ENCODE data around the gene RPA1.
"Not testable (repeated sequence)": the region's sequence is repeated elsewhere in the genome, so short reads cannot be mapped to it uniquely, and the experiment has no call there.

Gene RPA1

DNA sequence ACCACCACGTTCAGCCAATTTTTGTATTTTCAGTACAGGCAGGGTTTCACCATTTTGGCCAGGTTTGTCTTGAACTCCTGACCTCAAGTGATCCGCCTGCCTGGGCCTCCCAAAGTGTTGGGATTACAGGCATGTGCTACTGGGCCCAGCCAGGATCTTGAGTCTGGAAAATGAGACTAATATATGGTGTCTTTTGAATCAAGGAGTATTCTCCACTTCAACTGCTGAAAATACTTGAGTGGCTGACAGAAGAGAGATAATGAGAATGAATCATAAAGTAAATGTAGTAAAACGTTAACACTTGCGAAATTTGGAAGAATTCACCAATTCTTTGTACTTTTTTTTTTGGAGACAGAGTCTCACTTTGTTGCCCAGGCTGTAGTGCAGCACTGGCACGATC lies 16.7 kb upstream of the RPA1 start:
- DNase-seq (ENCODE audit: low spot score): no peak

- DNase-seq (ENCODE audit: low spot score): no peak
Observed at GRCh38 chr17:1820528-1821252, 9.1 kb upstream of the RPA1 start.

DNA sequence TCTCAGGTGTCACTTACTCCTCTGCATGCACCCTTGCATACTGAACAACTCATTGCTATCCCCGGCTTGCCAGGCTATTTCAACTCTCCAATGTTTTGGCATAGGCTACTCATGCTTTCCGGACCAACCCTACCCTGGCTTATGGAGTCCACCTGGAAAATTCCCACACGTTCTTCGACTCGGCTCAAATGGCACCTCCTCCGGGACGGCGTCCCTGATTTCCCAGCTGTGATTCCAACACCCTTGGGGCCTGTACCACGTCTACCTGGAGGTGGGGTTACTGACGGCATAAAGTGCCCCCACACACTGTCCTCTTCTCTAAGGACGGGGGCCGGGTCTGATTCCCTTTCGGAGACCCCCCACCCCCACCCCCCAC lies 601 bp upstream of the RPA1 start:
- peak; percentile 20 for DNase-seq (ENCODE audit: low spot score)

DNA sequence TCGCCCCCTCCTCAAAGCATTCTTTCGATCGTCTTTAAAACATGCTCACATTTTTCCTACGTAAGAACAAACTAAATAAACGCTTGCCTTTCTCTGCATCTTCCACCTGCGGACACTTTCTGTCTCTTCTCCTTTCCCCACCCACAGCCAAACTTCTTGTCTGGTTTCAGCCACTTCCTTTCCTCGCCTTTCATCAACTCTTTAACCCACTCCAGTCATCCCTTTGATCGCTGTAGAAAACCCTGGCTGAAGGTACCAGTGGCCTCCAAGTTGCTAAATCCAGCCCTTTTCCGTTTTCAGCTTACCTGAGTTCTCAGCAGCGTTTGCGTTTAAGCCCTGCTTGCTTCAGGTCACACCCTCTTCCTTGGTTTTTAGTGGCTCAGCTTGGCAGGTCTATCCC lies 483 bp downstream of the RPA1 start:
- peak; percentile 24 for DNase-seq (ENCODE audit: low spot score)

DNA sequence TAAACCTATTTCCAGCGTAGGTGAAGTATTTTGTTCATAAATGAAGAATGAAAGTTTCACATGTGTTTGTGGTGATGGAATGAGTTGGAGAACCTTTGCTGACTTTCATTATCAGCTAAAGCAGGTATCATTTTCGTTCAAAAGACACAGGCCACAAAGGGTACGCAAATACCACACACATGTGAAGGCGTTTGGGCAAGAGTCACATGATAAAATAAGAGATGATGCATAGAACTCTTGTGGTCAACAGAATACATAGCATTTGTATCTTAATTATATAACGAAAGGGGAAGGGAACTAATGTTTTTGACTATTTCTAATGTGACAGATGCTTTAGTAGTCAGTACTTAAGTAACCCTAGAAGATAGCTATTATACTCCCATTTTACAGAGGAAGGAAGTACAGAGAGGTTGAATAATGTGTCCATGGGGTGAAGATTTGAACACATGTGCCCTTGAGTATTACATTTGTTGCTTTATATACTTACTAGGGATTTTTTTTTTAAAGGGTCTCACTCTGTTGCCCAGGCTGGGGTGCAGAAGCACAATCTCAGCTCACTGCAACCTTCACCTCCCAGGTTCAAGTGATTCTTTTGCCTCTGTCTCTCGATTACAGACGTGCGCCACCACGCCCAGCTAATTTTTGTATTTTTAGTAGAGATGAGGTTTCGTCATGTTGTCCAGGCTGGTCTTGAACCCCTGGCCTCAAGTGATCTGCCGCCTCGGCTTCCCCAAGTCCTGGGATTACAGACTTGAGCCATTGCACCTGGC lies 4.8 kb downstream of the RPA1 start:
- no peak for DNase-seq (ENCODE audit: low spot score)

DNA sequence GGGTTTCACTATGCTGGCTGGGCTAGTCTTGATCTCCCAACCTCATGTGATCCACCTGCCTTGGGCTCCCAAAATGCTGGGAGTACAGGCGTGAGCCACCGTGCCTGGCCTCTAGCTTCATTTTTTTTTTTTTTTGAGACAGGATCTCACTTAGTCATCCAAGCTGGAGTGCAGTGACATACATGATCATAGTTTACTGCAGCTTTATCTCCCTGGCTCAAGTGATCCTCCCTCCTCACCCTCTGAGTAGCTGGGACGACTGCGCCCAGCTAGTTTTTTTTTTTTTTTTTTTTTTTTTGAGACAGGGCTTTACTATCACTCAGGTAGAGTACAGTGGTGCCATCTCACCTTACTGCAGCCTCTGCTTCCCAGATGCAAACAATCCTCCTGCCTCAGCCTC lies 9.7 kb downstream of the RPA1 start:
- DNase-seq (ENCODE audit: low spot score): no peak

GRCh38 chr17:1843947-1844346 lies 14.1 kb downstream of the RPA1 start:
- DNase-seq (ENCODE audit: low spot score): no peak

GRCh38 chr17:1847191-1847590 lies 17.4 kb downstream of the RPA1 start:
- DNase-seq (ENCODE audit: low spot score): no peak

GRCh38 chr17:1852327-1852726 lies 22.5 kb downstream of the RPA1 start:
- DNase-seq (ENCODE audit: low spot score): no peak

DNA sequence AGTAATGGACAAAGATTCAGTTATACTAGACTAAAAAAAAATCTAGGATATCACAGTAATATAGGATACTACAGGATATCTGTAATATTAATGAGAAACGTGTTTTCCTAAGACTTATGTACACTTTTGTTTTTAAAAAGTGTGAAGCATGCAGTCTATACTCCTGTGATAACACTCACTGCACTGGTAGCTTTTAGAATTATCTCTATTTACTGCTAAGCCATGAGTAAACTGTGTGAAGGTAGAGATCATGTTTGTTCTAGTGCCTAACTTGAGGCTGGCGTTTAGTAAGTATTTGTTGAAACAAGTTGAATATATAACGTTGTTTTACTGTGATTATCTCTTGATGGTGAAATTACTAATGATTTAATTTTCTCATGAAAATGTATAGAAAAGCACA lies 23.9 kb downstream of the RPA1 start:
- no peak for DNase-seq (ENCODE audit: low spot score)

GRCh38 chr17:1856462-1856861 lies 26.7 kb downstream of the RPA1 start:
- not testable (repeated sequence) for DNase-seq (ENCODE audit: low spot score)

DNA sequence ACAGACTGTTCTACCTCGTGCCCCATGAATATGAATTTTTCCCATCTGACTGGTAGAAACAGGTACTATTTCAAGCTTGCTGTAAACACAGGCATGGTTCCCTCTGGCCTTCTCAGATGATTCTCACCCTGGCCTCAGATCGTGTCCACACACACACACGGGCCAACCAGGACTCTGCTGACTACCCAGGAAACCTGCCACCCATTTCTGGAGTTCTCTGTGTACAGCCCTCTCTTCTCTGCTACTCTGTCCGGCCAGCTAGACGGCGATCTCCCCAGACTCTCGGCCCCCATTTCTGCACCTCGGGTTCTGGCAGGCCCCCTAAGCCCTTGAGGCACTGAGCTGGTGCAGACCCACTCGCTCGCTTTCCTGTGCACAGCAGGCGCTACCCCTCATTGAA lies 31.2 kb downstream of the RPA1 start:
- DNase-seq (ENCODE audit: low spot score): no peak

DNA sequence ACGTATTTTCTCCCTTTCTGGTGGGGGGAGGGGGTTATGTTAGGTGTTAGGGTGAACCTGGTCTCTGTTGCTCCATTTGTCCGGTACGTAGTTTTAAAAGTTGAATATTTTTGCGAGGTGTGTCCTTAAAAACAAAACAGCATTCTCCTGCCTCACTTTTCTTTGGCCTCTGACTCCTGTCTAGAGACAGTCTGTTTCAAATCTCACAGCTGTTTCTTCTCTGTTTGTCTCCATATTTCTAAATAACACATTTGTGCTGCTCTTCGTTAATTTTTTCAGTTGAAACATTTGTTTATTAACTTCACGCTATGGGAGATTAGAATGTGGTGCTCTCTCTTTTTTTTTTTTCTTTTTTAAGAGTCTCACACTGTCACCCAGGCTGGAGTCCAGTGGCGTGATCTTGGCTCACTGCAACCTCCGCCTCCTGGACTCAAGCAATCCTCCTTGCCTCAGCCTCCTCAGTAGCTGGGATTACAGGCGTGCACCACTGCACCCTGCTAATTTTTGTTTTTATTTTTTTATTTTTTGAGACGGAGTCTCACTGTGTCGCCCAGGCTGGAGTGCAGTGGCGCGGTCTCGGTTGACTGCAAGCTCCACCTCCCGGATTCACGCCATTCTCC lies 31.7 kb downstream of the RPA1 start:
- DNase-seq (ENCODE audit: low spot score): no peak

- DNase-seq (ENCODE audit: low spot score): peak; percentile 51
Observed at GRCh38 chr17:1865252-1866037, 35.6 kb downstream of the RPA1 start.

DNA sequence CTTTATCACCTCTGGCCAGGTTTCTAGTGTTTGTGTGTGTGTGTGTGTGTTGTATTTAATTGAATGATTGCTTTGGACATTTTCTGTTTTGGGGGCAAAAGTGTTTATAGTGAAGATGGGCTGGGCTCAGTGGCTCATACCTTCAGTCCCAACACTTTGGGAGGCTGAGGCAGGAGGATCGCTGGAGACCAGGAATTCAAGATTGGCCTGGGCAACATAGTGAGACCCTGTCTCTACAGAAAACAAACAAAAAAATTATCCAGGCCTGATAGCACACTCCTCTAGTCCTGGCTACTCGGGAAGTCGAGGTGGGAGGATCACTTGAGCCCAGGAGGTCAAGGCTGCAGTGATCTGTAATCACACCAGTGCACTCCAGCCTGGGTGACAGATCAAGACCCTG lies 37.5 kb downstream of the RPA1 start:
- DNase-seq (ENCODE audit: low spot score): no peak

- no peak for DNase-seq (ENCODE audit: low spot score)
Observed at GRCh38 chr17:1868090-1868489, 38.3 kb downstream of the RPA1 start.

DNA sequence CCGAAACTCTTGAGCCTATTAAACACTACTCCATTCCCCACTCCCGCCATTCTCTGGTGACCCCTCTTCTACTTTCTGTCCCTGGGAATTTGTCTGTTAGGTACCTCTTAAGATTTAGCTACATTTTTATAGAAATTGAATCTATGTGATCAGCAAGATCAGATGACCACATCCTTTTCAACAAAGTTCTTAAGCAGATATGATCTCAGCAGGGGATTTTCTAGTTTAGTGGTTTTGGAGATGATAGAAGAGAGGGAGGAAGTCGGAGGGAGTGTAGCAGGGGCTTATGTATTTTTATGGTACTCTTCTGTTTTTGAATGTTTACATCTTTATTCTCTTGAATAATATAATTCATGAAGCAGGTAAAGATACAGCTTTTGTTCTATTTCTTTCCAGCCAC lies 40.8 kb downstream of the RPA1 start:
- no peak for DNase-seq (ENCODE audit: low spot score)

GRCh38 chr17:1871756-1872155 lies 42.0 kb downstream of the RPA1 start:
- no peak for DNase-seq (ENCODE audit: low spot score)

- no peak for DNase-seq (ENCODE audit: low spot score)
Observed at GRCh38 chr17:1872254-1872653, 42.4 kb downstream of the RPA1 start.

DNA sequence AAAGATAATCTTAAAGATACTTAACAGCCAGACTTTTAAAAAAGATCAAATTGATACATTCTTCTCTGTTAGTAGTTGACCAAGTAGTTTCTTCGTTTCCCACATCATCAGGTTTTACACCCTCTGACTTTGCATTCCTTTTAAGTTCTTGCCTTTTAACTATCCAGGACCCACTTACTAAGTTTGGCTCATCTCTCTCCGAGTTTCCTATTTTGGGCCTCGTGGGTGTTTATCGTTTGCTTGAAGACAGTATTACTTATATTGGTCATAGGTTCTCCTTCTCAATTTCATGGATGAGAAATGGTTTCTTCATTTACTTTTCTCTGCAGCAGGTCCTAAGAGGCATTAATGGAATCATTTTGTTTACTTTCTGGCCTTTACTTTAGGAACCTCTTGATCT lies 43.2 kb downstream of the RPA1 start:
- no peak for DNase-seq (ENCODE audit: low spot score)

- no peak for DNase-seq (ENCODE audit: low spot score)
Observed at GRCh38 chr17:1873418-1873817, 43.6 kb downstream of the RPA1 start.

- DNase-seq (ENCODE audit: low spot score): no peak
Observed at GRCh38 chr17:1875597-1875996, 45.8 kb downstream of the RPA1 start.

Measured in HuH-7.5 (cell line).